GM21576 (cell line): ENCODE measurements around the gene CCDC66.
"Not testable (repeated sequence)": the region's sequence is repeated elsewhere in the genome, so short reads cannot be mapped to it uniquely, and the experiment has no call there.

Experiments used
- ATAC-seq: cut with Tn5 transposase; IDR thresholded peaks from one replicate; pipeline ENCODE4 v1.9.1; 2021; ENCODE audit warnings: mild to moderate bottlenecking, moderate library complexity; ENCODE audit not compliant: unreplicated experiment

CCDC66 gene

DNA sequence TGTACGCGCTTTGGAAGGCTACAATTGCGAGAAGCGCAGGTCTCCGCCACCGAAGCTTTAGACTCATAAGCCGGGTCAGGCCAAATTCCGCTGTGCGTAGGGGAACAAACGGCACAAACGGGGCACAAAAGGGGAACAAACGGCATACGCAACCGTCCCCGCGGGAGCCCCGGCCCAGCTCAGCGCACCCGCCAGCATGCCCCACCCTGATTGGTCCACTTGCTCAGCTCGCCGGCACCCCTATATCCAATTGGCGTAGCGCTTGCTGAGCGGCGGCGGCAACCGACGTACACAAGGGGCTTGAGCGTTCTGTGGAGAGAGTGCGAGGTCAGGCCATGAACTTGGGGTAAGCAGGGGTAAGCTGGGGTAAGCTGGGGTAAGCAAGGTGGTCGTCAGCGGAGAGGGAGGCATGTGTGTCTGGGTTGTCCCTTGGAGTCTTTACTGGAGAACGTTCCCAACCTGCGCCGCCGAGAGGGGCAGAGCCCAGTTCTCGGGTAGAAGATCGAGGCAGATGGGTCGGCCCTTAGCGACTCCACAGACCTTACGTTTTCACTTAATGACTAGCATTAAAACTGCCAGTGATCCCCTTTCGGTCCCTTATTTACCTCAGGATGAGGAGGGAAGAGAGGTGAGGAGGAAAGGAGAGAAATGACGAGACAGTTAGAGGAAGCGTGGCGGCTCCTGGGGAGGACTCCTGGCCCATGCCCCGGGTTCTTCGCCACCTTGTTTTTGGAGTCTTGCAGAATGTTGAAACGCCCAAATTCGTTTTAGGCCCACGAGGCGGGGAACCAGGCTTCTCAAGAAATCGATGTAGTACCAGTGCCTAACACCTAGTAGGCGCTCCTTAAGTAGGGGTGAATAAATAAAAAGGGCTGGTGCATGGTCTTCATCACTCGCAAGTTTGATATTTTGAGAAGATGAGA, at the start of gene CCDC66:
CCDC66 (plus strand) TSS at position 268 of the 923 bp plus-strand sequence; CDS start at position 336, 68 bp downstream.
- peak; percentile 99 for ATAC-seq

DNA sequence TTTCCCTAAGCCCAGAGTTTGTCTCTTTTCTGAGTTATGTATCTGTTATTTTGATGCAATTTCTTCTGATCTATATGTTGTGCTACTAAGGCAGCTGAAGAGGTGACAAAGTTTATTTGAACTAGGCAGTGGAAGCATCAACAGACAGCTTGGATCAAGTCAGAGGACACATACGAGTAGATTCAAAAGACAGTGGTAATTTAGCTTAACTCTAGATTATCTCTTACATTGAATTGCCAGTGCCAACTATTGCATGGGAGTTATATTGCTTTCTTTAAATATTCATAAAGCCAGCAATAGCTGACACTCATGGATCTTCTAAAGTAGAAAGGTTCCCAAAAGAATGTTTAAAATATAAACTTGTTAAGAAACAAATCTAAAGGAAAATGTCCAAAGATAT, 37.3 kb upstream of the CCDC66 start:
- ATAC-seq: no peak

DNA sequence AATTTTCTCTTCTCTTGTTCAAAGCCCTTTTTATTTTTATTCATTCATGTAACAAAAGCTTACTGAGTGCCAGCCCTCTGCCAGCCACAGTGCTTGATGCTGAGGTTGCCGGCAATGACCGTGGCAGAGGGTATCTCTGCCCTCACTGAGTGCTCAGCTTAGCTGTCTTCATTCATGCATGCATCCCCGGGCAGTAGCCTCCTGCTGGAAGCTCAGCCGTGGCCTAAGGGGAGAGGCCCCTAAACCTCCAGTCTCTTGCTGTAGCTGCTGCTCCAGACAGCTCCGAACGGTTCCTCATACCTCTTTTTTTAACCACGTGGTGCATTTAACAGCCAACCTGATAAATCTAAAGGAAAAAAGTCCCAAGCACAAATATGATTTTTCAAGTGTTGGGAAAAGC, 34.6 kb upstream of the CCDC66 start:
- no peak for ATAC-seq

DNA sequence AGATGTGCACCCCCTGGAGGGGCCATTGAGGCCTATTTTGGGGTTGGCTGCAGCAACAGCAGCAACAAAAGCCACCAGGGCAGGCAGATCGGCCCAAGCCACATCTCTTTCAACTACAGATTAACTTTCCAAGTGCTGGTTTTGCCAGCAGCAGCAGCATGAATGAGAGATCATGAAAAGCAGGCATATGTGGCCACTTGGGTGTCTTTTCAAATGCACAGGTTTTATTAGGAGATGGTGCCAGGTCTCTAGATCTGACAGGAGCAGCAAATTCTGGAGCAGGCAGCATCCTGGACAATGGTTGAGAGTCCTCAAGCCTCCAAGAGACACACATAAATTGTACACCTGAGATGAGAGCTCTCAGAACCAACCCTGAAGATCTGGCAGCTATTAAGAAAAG, 31.7 kb upstream of the CCDC66 start:
- ATAC-seq: no peak

DNA sequence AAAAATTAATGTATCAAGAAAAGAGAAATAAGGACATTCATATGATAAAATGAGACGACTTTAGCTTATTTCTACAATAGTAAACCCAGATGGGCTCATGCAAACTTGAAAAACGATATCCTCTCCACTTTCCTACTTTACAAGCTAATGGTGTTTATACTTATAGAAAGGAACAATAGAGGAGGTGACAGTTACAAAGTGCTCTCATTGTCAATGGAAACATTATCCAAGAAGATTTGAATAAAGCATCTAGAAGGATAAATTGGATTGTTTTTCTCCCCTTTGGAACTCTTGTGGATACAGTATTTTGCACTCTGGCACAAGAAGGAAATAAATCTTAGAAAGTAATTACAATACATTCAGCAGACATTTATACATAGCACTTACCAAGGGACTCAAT, 20.2 kb upstream of the CCDC66 start:
- ATAC-seq: no peak

DNA sequence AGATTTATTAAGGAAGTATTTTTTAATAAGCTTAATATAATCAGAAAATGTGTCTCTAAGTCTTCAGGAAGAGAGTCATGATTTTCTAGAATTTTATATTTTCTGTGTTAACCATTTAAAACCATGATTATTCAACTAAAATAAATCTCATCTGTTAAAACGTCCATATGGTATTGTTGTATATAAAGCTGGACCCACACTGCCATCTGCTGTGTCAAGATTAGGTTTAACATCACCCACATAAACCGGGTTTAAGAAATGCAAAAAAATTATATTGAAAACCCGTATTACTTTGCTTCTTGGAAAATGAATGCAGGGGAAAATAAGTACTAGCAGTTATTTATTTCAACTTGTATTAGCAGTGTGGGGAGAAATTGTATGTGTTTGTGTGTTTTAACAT, 9.5 kb upstream of the CCDC66 start:
- no peak for ATAC-seq

DNA sequence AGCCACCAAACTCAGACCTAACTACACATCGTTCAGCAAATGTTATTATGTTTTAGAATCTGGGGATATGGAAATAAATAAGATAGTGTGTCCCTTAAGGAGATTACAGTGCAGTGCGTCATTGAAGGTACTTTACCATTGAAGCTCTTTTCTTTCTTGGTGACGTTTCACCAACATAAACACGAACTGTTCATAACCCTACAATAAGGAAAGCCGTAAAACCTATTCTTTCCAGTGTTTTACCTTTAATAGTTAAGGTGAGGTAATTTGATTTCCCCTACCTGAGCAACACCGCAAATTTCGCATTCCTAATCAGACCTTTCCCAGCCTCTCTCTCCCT, 826 bp downstream of the CCDC66 start:
- ATAC-seq: peak; percentile 9

DNA sequence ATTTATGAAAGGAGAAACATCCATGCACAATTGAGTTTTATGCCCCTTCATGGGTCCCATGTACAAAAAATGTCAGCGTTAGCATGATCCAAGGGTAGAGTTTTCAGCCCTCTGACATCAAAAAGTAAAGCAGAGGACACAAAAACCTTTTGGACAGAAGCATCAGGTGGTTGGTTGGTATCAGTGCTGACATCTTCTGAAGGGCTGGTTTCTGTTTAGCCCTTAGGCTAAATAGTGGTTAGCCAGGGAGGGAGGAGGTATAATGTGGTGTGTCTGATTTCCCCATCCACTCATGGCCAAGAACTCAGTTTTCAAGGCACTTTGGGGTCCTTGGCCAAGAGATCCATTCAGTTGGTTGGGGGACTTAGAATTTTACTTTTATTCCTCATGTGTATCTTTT, 16.5 kb downstream of the CCDC66 start:
- no peak for ATAC-seq

DNA sequence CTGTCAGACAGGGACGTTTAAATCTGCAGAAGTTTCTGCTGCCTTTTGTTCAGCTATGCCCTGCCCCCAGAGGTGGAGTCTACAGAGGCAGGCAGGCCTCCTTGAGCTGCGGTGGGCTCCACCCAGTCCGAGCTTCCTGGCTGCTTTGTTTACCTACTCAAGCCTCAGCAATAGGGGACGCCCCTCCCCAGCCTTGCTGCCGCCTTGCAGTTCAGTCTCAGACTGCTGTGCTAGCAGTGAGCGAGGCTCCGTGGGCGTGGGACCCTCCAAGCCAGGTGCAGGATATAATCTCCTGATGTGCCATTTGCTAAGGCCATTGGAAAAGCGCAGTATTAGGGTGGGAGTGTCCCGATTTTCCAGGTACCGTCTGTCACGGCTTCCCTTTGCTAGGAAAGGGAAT, 25.0 kb downstream of the CCDC66 start:
- not testable (repeated sequence) for ATAC-seq

DNA sequence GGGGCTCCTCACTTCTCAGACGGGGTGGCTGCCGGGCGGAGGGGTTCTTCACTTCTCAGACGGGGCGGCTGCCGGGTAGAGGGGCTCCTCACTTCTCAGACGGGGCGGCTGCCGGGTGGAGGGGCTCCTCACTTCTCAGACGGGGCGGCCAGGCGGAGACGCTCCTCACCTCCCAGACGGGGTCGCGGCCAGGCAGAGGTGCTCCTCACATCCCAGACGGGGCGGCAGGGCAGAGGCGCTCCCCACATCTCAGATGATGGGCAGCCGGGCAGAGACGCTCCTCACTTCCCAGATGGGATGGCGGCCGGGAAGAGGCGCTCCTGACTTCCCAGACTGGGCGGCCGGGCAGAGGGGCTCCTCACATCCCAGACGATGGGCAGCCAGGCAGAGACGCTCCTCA, 27.3 kb downstream of the CCDC66 start:
- ATAC-seq: not testable (repeated sequence)

DNA sequence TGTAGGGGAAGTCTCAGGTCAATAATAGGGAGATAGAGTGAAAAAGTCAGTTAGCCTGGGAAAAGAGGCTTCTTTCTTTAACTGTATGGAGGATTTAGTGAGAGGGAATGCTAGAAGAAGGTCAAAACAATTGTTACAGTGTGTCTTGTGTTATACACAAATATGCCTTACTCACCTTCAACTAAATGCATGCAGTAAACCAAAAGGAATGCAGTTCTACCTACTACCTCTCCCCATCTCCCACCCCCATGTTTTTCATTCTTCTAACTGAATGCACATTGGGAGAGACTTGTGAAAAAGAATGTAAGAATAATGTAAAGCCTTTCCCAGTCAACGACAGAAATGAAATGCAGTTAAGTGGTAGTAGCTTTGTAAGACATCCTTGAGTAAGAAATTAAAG, 33.8 kb downstream of the CCDC66 start:
- no peak for ATAC-seq

DNA sequence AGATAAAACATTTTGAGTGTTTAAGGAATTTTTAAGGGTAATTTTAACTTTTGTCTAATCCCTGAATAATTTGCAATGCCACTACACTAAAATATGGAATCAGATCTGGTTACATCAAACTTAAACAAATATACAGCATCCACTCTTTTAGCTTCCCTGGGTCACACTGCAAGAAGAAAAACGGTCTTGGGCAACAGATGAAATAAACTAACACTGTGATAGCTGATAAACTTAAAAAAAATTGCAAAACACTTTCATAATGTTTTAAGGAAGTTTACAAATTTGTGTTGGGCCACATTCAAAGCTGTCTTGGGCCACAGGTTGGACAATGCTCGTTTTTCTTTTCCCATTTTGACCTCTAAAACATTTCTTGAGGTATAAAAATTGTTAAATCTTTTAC, 34.3 kb downstream of the CCDC66 start:
- ATAC-seq: no peak

DNA sequence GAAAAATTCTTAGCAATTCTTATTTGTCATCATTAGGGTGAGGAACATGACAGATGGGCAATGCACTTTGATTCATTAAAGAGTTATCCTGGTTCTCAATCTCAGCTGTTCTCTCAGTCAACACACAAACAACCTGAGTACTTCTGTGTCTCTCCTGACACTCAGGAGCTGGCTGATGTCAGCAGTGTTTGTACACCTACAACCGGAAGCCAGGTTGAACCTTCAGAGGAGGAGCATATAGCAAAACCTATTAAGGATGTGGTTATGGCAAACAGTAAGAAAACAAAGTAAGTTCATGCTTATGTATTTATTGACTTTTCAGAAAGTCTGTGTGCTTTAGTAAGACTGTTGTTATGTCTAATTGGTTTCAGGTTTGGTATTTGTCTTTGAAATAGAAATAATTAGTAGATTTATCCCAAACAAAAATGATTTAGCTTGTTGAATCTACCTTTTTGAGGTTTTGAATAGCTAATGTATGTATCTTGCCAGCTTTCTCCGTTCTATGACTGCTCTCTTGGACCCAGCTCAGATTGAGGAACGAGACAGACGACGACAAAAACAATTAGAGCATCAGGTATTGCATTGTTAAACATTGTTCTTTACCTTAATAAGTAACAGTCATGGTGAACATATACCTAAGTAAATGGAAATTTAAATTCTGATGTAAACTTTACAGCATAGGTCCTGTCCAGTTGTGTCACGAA, 36.6 kb downstream of the CCDC66 start:
- ATAC-seq: no peak

DNA sequence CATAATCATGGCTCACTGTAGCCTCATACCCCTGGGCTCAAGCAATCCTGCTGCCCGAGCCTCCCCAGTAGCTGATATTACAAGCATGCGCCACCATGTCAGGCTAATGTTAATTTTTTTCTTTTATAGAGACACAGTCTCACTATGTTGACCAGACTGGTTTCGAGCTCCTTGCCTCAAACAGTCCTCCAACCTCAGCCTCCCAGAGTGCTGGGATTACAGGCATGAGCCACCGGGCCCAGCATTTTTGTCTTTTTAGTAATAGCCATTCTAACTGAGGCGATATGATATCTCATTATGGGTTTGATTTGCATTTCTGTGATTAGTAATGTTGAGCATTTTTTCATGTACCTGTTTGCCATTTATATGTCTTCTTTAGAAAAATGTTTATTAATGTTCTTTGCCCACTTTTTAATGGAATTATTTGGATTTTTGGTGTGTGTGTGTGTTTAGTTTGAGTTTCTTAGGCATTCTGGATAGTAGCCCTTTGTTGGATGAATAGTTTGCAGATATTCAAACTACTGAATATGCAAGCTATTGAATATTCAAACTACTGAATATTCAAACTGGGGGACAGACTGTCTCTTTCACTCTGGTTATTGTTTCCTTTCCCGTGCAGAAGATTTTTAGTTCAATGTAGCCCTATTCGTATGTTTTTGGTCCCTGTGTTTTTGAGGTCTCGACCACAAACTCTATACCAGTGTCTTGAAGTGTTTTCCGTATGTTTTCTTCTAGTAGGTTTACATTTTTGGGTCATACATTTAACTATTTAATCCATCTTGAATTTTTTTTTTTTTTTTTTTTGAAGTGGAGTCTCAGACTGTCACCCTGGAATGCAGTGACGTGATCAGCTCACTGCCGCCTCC, 39.2 kb downstream of the CCDC66 start:
- no peak for ATAC-seq

DNA sequence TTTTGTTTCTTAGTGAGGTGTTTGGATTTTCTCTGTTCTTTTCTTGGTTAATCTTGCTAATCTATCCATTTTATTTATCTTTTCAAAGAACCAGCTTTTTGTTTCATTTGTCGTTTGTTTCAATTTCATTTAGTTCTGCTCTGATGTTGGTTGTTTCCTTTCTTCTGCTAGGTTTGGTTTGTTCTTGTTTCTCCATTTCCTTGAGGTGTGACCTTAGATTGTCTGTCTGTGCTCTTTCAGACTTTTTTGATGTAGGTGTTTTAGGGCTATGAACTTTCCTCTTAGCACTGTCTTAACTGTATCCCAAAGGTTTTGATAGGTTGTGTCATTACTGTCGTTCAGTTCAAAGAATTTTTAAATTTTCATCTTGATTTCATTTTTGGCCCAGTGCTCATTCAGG, 51.5 kb downstream of the CCDC66 start:
- not testable (repeated sequence) for ATAC-seq

DNA sequence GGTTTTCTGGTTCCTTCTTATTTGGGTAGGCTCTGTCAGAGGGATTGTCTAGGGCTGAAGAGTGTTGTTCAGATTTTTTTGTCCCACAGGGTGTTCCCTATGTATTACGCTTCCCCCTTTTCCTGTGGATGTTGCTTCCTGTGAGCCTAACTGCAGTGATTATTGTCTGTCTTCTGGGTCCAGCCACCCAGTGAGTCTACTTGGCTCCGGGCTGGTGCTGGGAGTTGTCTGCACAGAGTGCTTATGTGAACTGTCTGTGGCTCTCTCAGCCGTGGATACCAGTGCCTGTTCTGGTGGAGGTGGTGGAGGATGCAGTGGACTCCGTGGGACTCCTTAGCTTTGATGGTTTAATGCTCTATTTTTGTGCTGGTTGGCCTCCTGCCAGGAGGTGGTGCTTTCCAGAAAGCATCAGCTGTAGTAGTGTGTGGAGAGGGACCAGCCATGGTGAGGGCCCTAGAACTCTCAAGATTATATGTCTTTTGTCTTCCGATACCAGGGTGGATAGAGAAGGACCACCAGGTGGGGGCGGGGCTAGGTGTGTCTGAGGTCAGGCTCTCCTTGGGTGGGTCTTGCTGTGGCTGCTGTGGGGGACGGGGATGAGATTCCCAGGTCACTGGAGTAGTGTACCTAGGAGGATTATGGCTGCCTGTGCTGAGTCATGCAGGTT, 53.8 kb downstream of the CCDC66 start:
- no peak for ATAC-seq

DNA sequence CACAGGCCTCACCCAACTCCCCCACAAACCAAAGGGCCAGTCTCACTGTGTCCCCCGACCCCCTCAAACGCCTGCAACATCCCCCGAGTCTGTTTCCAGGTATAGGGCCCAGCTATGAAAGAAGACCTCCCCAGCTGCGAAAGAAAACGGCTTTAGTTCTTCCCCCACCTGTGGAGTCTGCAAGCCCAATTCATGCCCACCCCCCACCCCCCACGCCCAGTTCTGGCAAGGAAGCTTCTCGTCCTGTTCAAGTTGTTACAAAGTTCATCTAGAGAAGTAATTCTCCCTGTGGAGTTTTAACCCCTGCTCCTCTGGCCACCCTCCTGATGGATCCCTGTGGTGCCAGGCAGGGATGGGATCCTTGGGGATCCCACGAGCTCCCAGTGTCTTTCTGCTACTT, 54.4 kb downstream of the CCDC66 start:
- ATAC-seq: no peak

DNA sequence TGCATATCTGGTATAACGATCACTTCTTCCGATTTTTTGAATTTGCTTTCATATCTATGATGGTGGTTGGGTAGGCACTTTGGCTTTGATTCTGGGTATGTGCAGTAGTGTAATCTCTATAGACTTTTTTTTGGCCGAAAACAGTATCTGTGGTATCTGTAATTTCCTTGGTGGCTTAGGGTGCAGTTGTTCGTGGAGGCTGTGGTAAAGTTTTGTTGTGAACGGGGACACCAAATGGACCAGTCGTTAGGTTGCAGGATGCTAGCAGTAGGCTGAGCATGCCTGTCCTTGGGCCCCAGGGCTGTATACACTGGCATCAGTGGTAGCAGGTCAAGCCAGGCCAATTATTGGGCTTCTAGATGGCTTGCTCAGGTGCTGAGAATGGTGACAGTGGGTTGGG, 55.2 kb downstream of the CCDC66 start:
- ATAC-seq: no peak

DNA sequence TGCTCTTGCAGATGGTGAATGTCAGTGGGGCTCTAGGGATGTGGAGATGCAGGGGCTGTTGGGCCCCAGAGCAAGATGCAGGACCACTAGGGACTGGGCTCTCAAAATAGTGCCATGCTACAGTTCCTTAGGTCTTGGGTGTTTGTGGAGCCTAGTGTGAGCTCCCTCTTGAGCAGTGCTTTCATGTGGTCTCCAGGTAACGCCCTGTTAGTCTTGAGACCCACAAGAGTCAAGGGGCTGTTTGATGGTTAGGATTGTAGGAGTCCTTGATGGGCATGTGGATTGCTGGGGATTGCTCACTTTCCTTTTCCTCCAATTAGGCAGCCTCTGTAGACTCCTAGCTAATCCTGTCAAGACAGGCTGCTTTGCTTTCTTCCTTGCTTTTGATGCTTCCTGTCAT, 56.0 kb downstream of the CCDC66 start:
- no peak for ATAC-seq

DNA sequence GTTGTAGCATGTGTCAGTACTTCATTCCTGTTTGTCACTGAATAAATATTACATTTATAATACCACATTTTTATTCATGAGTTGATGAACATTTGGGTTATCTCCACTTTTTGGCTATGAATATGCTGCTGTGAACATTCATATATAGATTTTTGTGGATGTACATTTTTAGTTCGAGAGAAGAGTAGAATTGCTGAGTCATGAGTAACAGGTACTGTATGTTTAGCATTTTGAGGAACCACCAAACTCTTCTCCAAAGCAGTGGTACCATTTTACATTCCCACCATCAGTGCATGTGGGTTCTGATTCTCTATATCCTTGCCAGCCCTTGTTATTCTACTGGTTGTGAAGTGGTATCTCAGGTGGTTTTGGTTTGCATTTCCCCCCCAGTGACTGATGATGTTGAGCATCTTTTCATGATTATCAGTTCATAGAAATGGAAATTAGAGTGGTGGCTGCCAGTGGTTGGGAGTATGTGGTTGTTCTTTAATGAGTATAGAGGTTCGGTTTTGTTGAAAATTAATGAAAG, 59.6 kb downstream of the CCDC66 start:
- ATAC-seq: no peak

DNA sequence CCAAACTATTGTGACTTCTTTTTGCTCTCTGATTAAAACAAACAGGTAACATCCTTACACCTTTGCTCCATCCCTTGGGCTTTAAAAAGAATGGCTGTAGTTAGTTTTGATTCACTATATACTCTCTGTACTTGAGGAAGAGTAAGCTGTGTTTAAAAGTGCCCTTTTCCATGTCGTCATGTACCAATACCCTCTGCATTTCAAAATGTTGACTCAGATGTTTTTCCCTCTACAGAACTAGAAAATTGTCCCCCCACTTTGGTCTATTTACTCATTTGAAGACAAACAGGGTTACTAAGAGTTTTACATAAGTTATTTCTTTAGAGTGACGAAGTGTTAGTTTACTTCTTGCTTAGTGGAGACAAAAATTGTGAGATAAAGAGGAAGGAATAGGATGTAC, 63.4 kb downstream of the CCDC66 start:
- no peak for ATAC-seq
